IMR-90 (cell line): ENCODE data around the gene ACSL3. TPM values are rescaled to one million over a fixed set of nuclear protein-coding genes. Genes with fewer than 3 reads are reported as not detected.

ENCODE experiments used
- ATAC-seq: fragments of 200-7000 bp; cut with Tn5 transposase; 2 replicates; pipeline ENCODE4 v1.9.1; 2020; ENCODE audit warnings: low read depth, mild to moderate bottlenecking, moderate library complexity
- BruUV-seq: library from RNA; stranded (reverse); fragments of 400-500 nt; replicated peaks from 2 replicates; lab custom pipeline; 2021; lab: Mats Ljungman, UMichigan
- CTCF ChIA-PET: fragments of 300-600 bp; formaldehyde crosslinking; extraction: SDS; loops from one replicate; lab custom pipeline; 2021; ENCODE audit warnings: antibody characterized with exemption; lab: Yijun Ruan, JAX
- POLR2A ChIA-PET: fragments of 300-600 bp; sonication (Branson Sonifier 250); formaldehyde crosslinking; loops from one replicate; lab custom pipeline; 2022; ENCODE audit warnings: antibody characterized with exemption; ENCODE audit not compliant: unreplicated experiment; lab: Charles Lee
- DNase-seq: peaks from one replicate; pipeline ENCODE4 v3.0.0; 2013
- H2AFZ ChIP-seq: replicated peaks from 2 replicates; pipeline ENCODE3; 2013; ENCODE audit warnings: low read length, mild to moderate bottlenecking; ENCODE audit not compliant: poor library complexity
- H2AK5ac ChIP-seq: 2 replicates; pipeline ENCODE4 v1.6.1; 2013; ENCODE audit warnings: low read depth, low read length, inconsistent platforms
- H2AK9ac ChIP-seq: replicated peaks from 2 replicates; pipeline ENCODE3; 2013; ENCODE audit warnings: mild to moderate bottlenecking, low read depth, low read length, moderate library complexity; ENCODE audit not compliant: poor library complexity
- H2BK120ac ChIP-seq: 2 replicates; pipeline ENCODE4 v1.6.1; 2013; ENCODE audit warnings: low read depth, low read length, inconsistent platforms
- H2BK15ac ChIP-seq: 3 replicates; pipeline ENCODE4 v1.6.1; 2013; ENCODE audit warnings: low read depth, low read length, inconsistent platforms
- H2BK20ac ChIP-seq: 2 replicates; pipeline ENCODE4 v1.6.1; 2013; ENCODE audit warnings: low read depth, mild to moderate bottlenecking, inconsistent platforms, low read length, moderate library complexity
- H2BK5ac ChIP-seq: 2 replicates; pipeline ENCODE4 v1.6.1; 2013; ENCODE audit warnings: mild to moderate bottlenecking, low read depth, low read length, inconsistent platforms; ENCODE audit not compliant: poor library complexity, severe bottlenecking
- H3K14ac ChIP-seq: replicated peaks from 2 replicates; pipeline ENCODE4 v1.6.1; 2013; ENCODE audit warnings: low read depth, low read length, inconsistent platforms
- H3K18ac ChIP-seq: 2 replicates; pipeline ENCODE4 v1.6.1; 2013; ENCODE audit warnings: low read depth, low read length, control low read depth
- H3K23ac ChIP-seq: 2 replicates; pipeline ENCODE4 v1.6.1; 2013; ENCODE audit warnings: low read depth, low read length, inconsistent platforms
- H3K27ac ChIP-seq: 2 replicates; pipeline ENCODE4 v1.5.1; 2013; ENCODE audit warnings: mild to moderate bottlenecking, control low read depth, low read length; ENCODE audit not compliant: insufficient read depth
- H3K27me3 ChIP-seq: 2 replicates; pipeline ENCODE4 v1.6.1; 2013; ENCODE audit warnings: low read length; ENCODE audit not compliant: control insufficient read depth, insufficient read depth
- H3K36me3 ChIP-seq: 2 replicates; pipeline ENCODE4 v1.6.1; 2013; ENCODE audit warnings: low read length, mixed read lengths; ENCODE audit not compliant: control insufficient read depth, insufficient read depth
- H3K4ac ChIP-seq: 2 replicates; pipeline ENCODE4 v1.6.1; 2013; ENCODE audit warnings: low read depth, low read length, inconsistent platforms
- H3K4me1 ChIP-seq: 2 replicates; pipeline ENCODE4 v1.6.1; 2013; ENCODE audit warnings: low read length, mixed read lengths; ENCODE audit not compliant: control insufficient read depth, insufficient read depth
- H3K4me2 ChIP-seq: 2 replicates; pipeline ENCODE4 v1.6.1; 2013; ENCODE audit warnings: low read depth, mild to moderate bottlenecking, control low read depth, low read length, moderate library complexity
- H3K4me3 ChIP-seq: 2 replicates; pipeline ENCODE4 v1.5.1; 2013; ENCODE audit warnings: low read depth, mild to moderate bottlenecking, control low read depth, low read length, moderate library complexity; ENCODE audit not compliant: insufficient read depth
- H3K56ac ChIP-seq: 2 replicates; pipeline ENCODE4 v1.6.1; 2013; ENCODE audit warnings: low read length, inconsistent platforms; ENCODE audit not compliant: insufficient read depth; ENCODE audit errors: extremely low read depth
- H3K79me1 ChIP-seq, 2 experiments: 2 replicates each; pipeline ENCODE4 v1.6.1; 2013; ENCODE audit warnings: low read length in 2 of 2, inconsistent platforms in 1 of 2, low read depth in 1 of 2
- H3K9ac ChIP-seq: 2 replicates; pipeline ENCODE4 v1.6.1; 2013; ENCODE audit warnings: low read depth, low read length, control low read depth
- H3K9me1 ChIP-seq: 2 replicates; pipeline ENCODE4 v1.6.1; 2013; ENCODE audit warnings: low read length, inconsistent platforms; ENCODE audit not compliant: insufficient read depth
- H3K9me3 ChIP-seq: 2 replicates; pipeline ENCODE4 v1.6.1; 2013; ENCODE audit warnings: low read length; ENCODE audit not compliant: control insufficient read depth, insufficient read depth
- H4K20me1 ChIP-seq: 2 replicates; pipeline ENCODE4 v1.6.1; 2013; ENCODE audit warnings: low read length, inconsistent platforms; ENCODE audit not compliant: insufficient read depth
- H4K5ac ChIP-seq: 2 replicates; pipeline ENCODE4 v1.6.1; 2013; ENCODE audit warnings: mild to moderate bottlenecking, low read depth, low read length, control low read depth
- H4K8ac ChIP-seq, 2 experiments: 2 replicates each; pipeline ENCODE4 v1.6.1; 2013; ENCODE audit warnings: low read depth in 2 of 2, low read length in 2 of 2, control low read depth in 1 of 2, inconsistent platforms in 1 of 2
- H4K91ac ChIP-seq: 2 replicates; pipeline ENCODE4 v1.6.1; 2013; ENCODE audit warnings: low read depth, low read length, inconsistent platforms; ENCODE audit not compliant: insufficient read depth
- BHLHE40 ChIP-seq: fragments of 150-350 bp; IDR thresholded peaks from 2 replicates; pipeline ENCODE4 v1.6.1; 2016; ENCODE audit warnings: mild to moderate bottlenecking, low read depth, low read length
- CEBPB ChIP-seq: IDR thresholded peaks from 2 replicates; pipeline ENCODE4 v1.6.1; 2012; ENCODE audit warnings: low read depth, low read length, improper control_type of control experiment
- CHD1 ChIP-seq: IDR thresholded peaks from 2 replicates; pipeline ENCODE4 v1.6.1; 2012; ENCODE audit warnings: low read depth, low read length, improper control_type of control experiment
- CTCF ChIP-seq: conservative IDR thresholded peaks from 2 replicates; pipeline ENCODE4 v1.5.1; 2012; ENCODE audit warnings: mild to moderate bottlenecking, low read depth, low read length, improper control_type of control experiment
- ELK1 ChIP-seq: fragments of 150-350 bp; IDR thresholded peaks from 2 replicates; pipeline ENCODE4 v1.6.1; 2016; ENCODE audit warnings: low read depth, mild to moderate bottlenecking, low read length, moderate library complexity, borderline replicate concordance
- FOS ChIP-seq: fragments of 150-350 bp; IDR thresholded peaks from 2 replicates; pipeline ENCODE4 v1.6.1; 2016; ENCODE audit warnings: low read depth, low read length
- MAFK ChIP-seq: IDR thresholded peaks from 2 replicates; pipeline ENCODE4 v1.6.1; 2012; ENCODE audit warnings: low read depth, low read length, improper control_type of control experiment
- MAZ ChIP-seq: IDR thresholded peaks from 2 replicates; pipeline ENCODE4 v1.6.1; 2012; ENCODE audit warnings: low read depth, mild to moderate bottlenecking, low read length, improper control_type of control experiment, moderate library complexity, borderline replicate concordance
- MXI1 ChIP-seq: IDR thresholded peaks from 2 replicates; pipeline ENCODE4 v1.6.1; 2012; ENCODE audit warnings: low read depth, mild to moderate bottlenecking, low read length, moderate library complexity, borderline replicate concordance
- NFE2L2 ChIP-seq: fragments of 150-350 bp; IDR thresholded peaks from 2 replicates; pipeline ENCODE4 v1.6.1; 2016; ENCODE audit warnings: low read depth, mild to moderate bottlenecking, low read length
- POLR2A ChIP-seq: IDR thresholded peaks from 2 replicates; pipeline ENCODE4 v1.6.1; 2012; ENCODE audit warnings: mild to moderate bottlenecking, low read depth, low read length
- RAD21 ChIP-seq: IDR thresholded peaks from 2 replicates; pipeline ENCODE4 v1.6.1; 2012; ENCODE audit warnings: low read length, improper control_type of control experiment
- RCOR1 ChIP-seq: IDR thresholded peaks from 2 replicates; pipeline ENCODE4 v1.6.1; 2012; ENCODE audit warnings: mild to moderate bottlenecking, low read length, improper control_type of control experiment; ENCODE audit not compliant: insufficient replicate concordance
- RFX5 ChIP-seq: IDR thresholded peaks from 2 replicates; pipeline ENCODE4 v1.8.0; 2012; ENCODE audit warnings: low read depth, mild to moderate bottlenecking, low read length, moderate library complexity
- SMC3 ChIP-seq: fragments of 150-350 bp; IDR thresholded peaks from 2 replicates; pipeline ENCODE4 v1.6.1; 2016; ENCODE audit warnings: low read depth, mild to moderate bottlenecking, antibody characterized with exemption, low read length, moderate library complexity
- USF2 ChIP-seq: fragments of 150-350 bp; IDR thresholded peaks from 2 replicates; pipeline ENCODE4 v1.6.1; 2017; ENCODE audit warnings: mild to moderate bottlenecking, antibody characterized with exemption, low read length, low read depth
- WGBS, 2 experiments: methylation state at CpG; one replicate each; pipeline versions ENCODE4 v1.1.5 to v1.1.7; 2013; ENCODE audit warnings: missing lambda C conversion rate in 2 of 2; ENCODE audit not compliant: insufficient read length in 1 of 2; ENCODE audit errors: extremely low coverage in 2 of 2; 5-methylcytosine and 5-hydroxymethylcytosine counted together
- dilution Hi-C: fragments of 300-500 bp; cut with HindIII; formaldehyde crosslinking; loops from one replicate; pipeline ENCODE4 v1.14.3; 2018; ENCODE audit warnings: low sequenced_read_pairs; ENCODE audit not compliant: unreplicated experiment
- in situ Hi-C: fragments of 300-500 bp; cut with MboI; formaldehyde crosslinking; loops from 3 replicates; pipeline ENCODE4 v1.14.3; 2019; ENCODE audit warnings: low sequenced_read_pairs, inconsistent platforms, mixed read lengths
- intact Hi-C: fragments of 100-400 bp; cut with micrococcal nuclease; formaldehyde crosslinking; loops from 2 replicates; pipeline ENCODE4 v1.10.0; 2022
- polyA plus RNA-seq, 3 experiments: library from polyadenylated mRNA; depleted of rRNA; stranded (reverse); fragments of >200 nt; gene quantifications; 2 replicates each; pipeline ENCODE4 v1.2.3, GENCODE V29; 2012; ENCODE audit warnings: low replicate concordance in 1 of 3
- total RNA-seq: library from RNA; depleted of rRNA; stranded (reverse); fragments of >200 nt; gene quantifications from 2 replicates; pipeline ENCODE4 v1.2.3, GENCODE V29; 2012

The ACSL3 gene
- total and polyA plus RNA-seq, 2 of the 4 experiments (the other 2 are of a cell fraction): 31.0 to 84.2 TPM

GRCh38 chr2:222984908-222985307 is 124.1 kb downstream of the ACSL3 start:
- Histone ChIP-seq H2BK120ac (no peak overlapping the region), H3K9ac (no peak overlapping the region), H3K27me3 (no peaks in the 10 kb centered on the region), H3K18ac (no peak overlapping the region), H3K14ac (no peak overlapping the region), H2AFZ (no peak overlapping the region), H3K56ac (no peak overlapping the region), H3K23ac (no peak overlapping the region), H4K91ac (no peak overlapping the region), H2BK15ac (no peak overlapping the region; the same call in 2 of the 3 replicates), H3K4me2 (no peak overlapping the region), H2BK5ac (no peak overlapping the region), H2AK9ac (no peak overlapping the region), H3K9me1 (no peaks in the 10 kb centered on the region), H2AK5ac (0 out of 2 replicates have a peak overlapping the region, but pooled peaks have one; percentile 23), H3K27ac (no peak overlapping the region), H2BK20ac (no peak overlapping the region), H3K9me3 (peaks cover 5% of the 10 kb centered on the region; the same call in 1 of the 2 replicates), H4K20me1 (no peaks in the 10 kb centered on the region), H4K5ac (no peak overlapping the region), H4K8ac (no peak overlapping the region), H3K4me1 (peaks cover 5% of the 10 kb centered on the region; the same call in 1 of the 2 replicates), H3K79me1 (no peaks in the 10 kb centered on the region), H3K4me3 (no peak overlapping the region), H3K4ac (no peak overlapping the region), H3K36me3 (no peaks in the 10 kb centered on the region)
- ATAC-seq: no peak
- no TSS peak for BruUV-seq
- in situ Hi-C loops (no loop called here), intact Hi-C loops (loop anchor here (5.0 to 10.0 kb wide), 4 partner anchors 200 to 710 kb away; partner anchors contain the start of gene SCG2), dilution Hi-C loops (no loop called here)
- no peak for DNase-seq
- WGBS, 2 experiments: no CpG with 5 or more reads among the region's 2 CpGs
- TF ChIP-seq POLR2A (no peak), MAZ (no peak), MAFK (no peak), ELK1 (no peak), CTCF (no peak), CHD1 (no peak), CEBPB (no peak), USF2 (no peak), NFE2L2 (no peak), MXI1 (no peak), FOS (no peak), RCOR1 (no peak), RAD21 (no peak), BHLHE40 (no peak), SMC3 (no peak), RFX5 (no peak)
- CTCF ChIA-PET: no interaction called here
- POLR2A ChIA-PET: interaction anchor here (1.0 kb wide), 1 partner anchor 8 kb away, joined by 3 read pairs; no protein-coding TSS in a partner anchor
